SK-N-MC (cell line): ENCODE data around the gene GALNT13.

Source experiments
- EZH2 ChIP-seq: fragments of 200-600 bp; sonication (generic); IDR thresholded peaks from one replicate; pipeline ENCODE4 v1.6.1; 2017; ENCODE audit warnings: antibody characterized with exemption
- POLR2AphosphoS5 ChIP-seq: IDR thresholded peaks from 2 replicates; pipeline ENCODE4 v1.6.1; 2012; ENCODE audit warnings: mild to moderate bottlenecking, low read depth, low read length, borderline replicate concordance

- TF ChIP-seq EZH2 (no peak), POLR2AphosphoS5 (no peak)
Measured at GRCh38 chr2:154182008-154182407, 310.3 kb downstream of the GALNT13 start.
